A549 (cell line): ENCODE data around the gene CCDC187. TPM values are rescaled to one million over a fixed set of nuclear protein-coding genes. Genes with fewer than 3 reads are reported as not detected.
A peak's percentile ranks its signal among the peaks of the same experiment; 100 is the strongest.

ENCODE experiments used
- ATAC-seq, 2 experiments: fragments of 200-7000 bp in 1 of 2; fragments of >200 bp in 1 of 2; cut with Nextera tagmentation in 1 of 2; cut with Tn5 transposase in 1 of 2; 3 replicates each; pipeline versions ENCODE4 v1.8.0 to v1.9.1; 2018 to 2020; ENCODE audit warnings: mild to moderate bottlenecking in 1 of 2, moderate library complexity in 1 of 2
- CTCF ChIA-PET: fragments of 300-600 bp; sonication (Branson Sonifier 250); formaldehyde crosslinking; extraction: SDS; loops from one replicate; lab custom pipeline; 2021; ENCODE audit warnings: antibody characterized with exemption, inconsistent platforms; lab: Yijun Ruan, JAX
- POLR2A ChIA-PET: fragments of 350-600 bp; formaldehyde crosslinking; extraction: SDS; loops from one replicate; lab custom pipeline; 2021; ENCODE audit warnings: antibody characterized with exemption, inconsistent platforms; lab: Yijun Ruan, JAX
- DNase-seq, 2 experiments: peaks; one replicate each; pipeline versions ENCODE4 v3.0.0 to v3.0.0-alpha.2; 2011 to 2016; ENCODE audit warnings: low read depth in 1 of 2, low spot score in 1 of 2
- FAIRE-seq: peaks from 2 replicates; lab custom pipeline; 2011; peaks lifted over from hg19 to GRCh38; lab: Jason Lieb, UNC
- H3K27ac ChIP-seq, 2 experiments: fragments of >200 bp; sonication (Bioruptor Twin); formaldehyde crosslinking; 3 replicates each; pipeline ENCODE4 v1.5.1; 2016 to 2017
- H3K4me1 ChIP-seq: fragments of >200 bp; sonication (Bioruptor Twin); formaldehyde crosslinking; 3 replicates; pipeline ENCODE4 v1.6.1; 2016
- H3K4me2 ChIP-seq: fragments of >200 bp; sonication (Bioruptor Twin); formaldehyde crosslinking; 3 replicates; pipeline ENCODE4 v1.6.1; 2016
- H3K4me3 ChIP-seq: fragments of >200 bp; sonication (Bioruptor Twin); formaldehyde crosslinking; 3 replicates; pipeline ENCODE4 v1.5.1; 2016
- H3K9me3 ChIP-seq: fragments of >200 bp; sonication (Bioruptor Twin); formaldehyde crosslinking; 3 replicates; pipeline ENCODE4 v1.6.1; 2016
- ATOH8 ChIP-seq: fragments of 250-450 bp; sonication (Bioruptor Pico); IDR thresholded peaks from 2 replicates; pipeline ENCODE4 v1.5.0; 2020; ENCODE audit warnings: low read depth, mild to moderate bottlenecking, moderate library complexity
- BCL3 ChIP-seq: fragments of >200 bp; sonication (Bioruptor Twin); formaldehyde crosslinking; IDR thresholded peaks from 3 replicates; pipeline ENCODE4 v1.6.1; 2016
- E2F6 ChIP-seq: IDR thresholded peaks from 2 replicates; pipeline ENCODE4 v1.6.1; 2012; ENCODE audit warnings: low read depth, borderline replicate concordance
- FOSB ChIP-seq: fragments of 250-450 bp; sonication (Bioruptor Pico); IDR thresholded peaks from 2 replicates; pipeline ENCODE4 v1.5.0; 2020; ENCODE audit warnings: mild to moderate bottlenecking, moderate library complexity
- GATA3 ChIP-seq: IDR thresholded peaks from 2 replicates; pipeline ENCODE4 v1.6.1; 2012; ENCODE audit warnings: borderline replicate concordance
- MAFK ChIP-seq: fragments of 450-650 bp; IDR thresholded peaks from 2 replicates; pipeline ENCODE4 v1.6.1; 2014; ENCODE audit not compliant: partially characterized antibody
- MAZ ChIP-seq: fragments of 150-350 bp; IDR thresholded peaks from 2 replicates; pipeline ENCODE4 v1.6.1; 2014; ENCODE audit warnings: antibody characterized with exemption, low read depth, low read length, borderline replicate concordance
- RAD21 ChIP-seq, 2 experiments: fragments of >200 bp in 1 of 2; sonication (Bioruptor Twin) in 1 of 2; formaldehyde crosslinking in 1 of 2; IDR thresholded peaks in 1 of 2; conservative IDR thresholded peaks in 1 of 2; 2 replicates in 1 of 2; 3 replicates in 1 of 2; pipeline ENCODE4 v1.6.1; 2012 to 2018; ENCODE audit warnings: inconsistent platforms in 1 of 2
- REST ChIP-seq: fragments of 200-600 bp; sonication (generic); IDR thresholded peaks from 2 replicates; pipeline ENCODE4 v1.6.1; 2016; ENCODE audit warnings: antibody characterized with exemption, mild to moderate bottlenecking, moderate library complexity
- RNF2 ChIP-seq: fragments of 200-600 bp; sonication (generic); IDR thresholded peaks from 2 replicates; pipeline ENCODE4 v1.6.1; 2016; ENCODE audit warnings: low read depth, mild to moderate bottlenecking, antibody characterized with exemption, moderate library complexity, borderline replicate concordance
- SREBF2 ChIP-seq: fragments of 450-650 bp; IDR thresholded peaks from 2 replicates; pipeline ENCODE4 v1.6.1; 2014; ENCODE audit warnings: mild to moderate bottlenecking, moderate library complexity
- TP53 ChIP-seq: fragments of 250-450 bp; sonication (Bioruptor Pico); IDR thresholded peaks from 2 replicates; pipeline ENCODE4 v1.5.0; 2021; ENCODE audit warnings: mild to moderate bottlenecking, moderate library complexity
- USF2 ChIP-seq: fragments of 450-650 bp; IDR thresholded peaks from 2 replicates; pipeline ENCODE4 v1.6.1; 2014; ENCODE audit warnings: antibody characterized with exemption
- ZSCAN20 ChIP-seq: fragments of 250-450 bp; sonication (Bioruptor Pico); IDR thresholded peaks from 2 replicates; pipeline ENCODE4 v1.8.0; 2022; ENCODE audit warnings: mild to moderate bottlenecking, moderate library complexity
- WGBS: methylation state at CpG from one replicate; pipeline ENCODE4 v1.1.6; 2017; ENCODE audit errors: missing lambda C conversion rate; 5-methylcytosine and 5-hydroxymethylcytosine counted together
- polyA plus RNA-seq, 4 experiments: library from polyadenylated mRNA; depleted of rRNA in 3 of 4; stranded (reverse); fragments of >200 nt; fragmentation: RNase III in 1 of 4; extraction: RNeasy Plus Mini Kit Qiagen cat#74134 plus additional on column Dnase treatment in 1 of 4; gene quantifications; 2 replicates in 3 of 4; 3 replicates in 1 of 4; pipeline ENCODE4 v1.2.3, GENCODE V29; 2011 to 2017

Gene CCDC187
- polyA plus RNA-seq, 2 of the 4 experiments (the other 2 are of a cell fraction) = under 0.01 TPM; not detected in 1

- ChIA-PET POLR2A (no interaction called here), CTCF (interaction anchor here (0.6 to 3.2 kb wide), 7 partner anchors 9 to 602 kb away, joined by 3 to 9 read pairs (median 5); no protein-coding TSS in a partner anchor)
- FAIRE-seq (no peak), DNase-seq (no peak), ATAC-seq (0 out of 6 replicates have a peak, but pooled peaks of 1 of the 2 experiments have one; percentile 3)
- 84% methylated on average over 30 of the region's 70 CpGs for WGBS
- H3K4me2 ChIP-seq = no peak within 1 kb of the TSS
- TF ChIP-seq FOSB (CRISPR knock-in tag) (no peak), MAZ (no peak), REST (peak; percentile 77)
- no peak within 1 kb of the TSS for H3K27ac ChIP-seq
- no peak within 1 kb of the TSS for H3K4me3 ChIP-seq
- no peaks in the 10 kb centered on the region for H3K9me3 ChIP-seq
- H3K4me1 ChIP-seq = peaks cover 10% of the 10 kb centered on the region; the same call in 1 of the 3 replicates
Observed at GRCh38 chr9:136204838-136205706, 98.8 kb downstream of the CCDC187 start, which contains the start of gene LHX3. Gene LHX3, minus strand, starts transcription at chr9:136205128. Its CDS starts 116 bp downstream, at chr9:136205012.

- WGBS = 77% methylated on average over 23 of the region's 25 CpGs
- H3K4me1 ChIP-seq = peaks cover 10% of the 10 kb centered on the region; the same call in 1 of the 3 replicates
- FAIRE-seq (no peak), ATAC-seq (peak; percentile 5 to 26; a peak in 3 of 6 replicates), DNase-seq (no peak)
- no peak overlapping the region for H3K27ac ChIP-seq
- TF ChIP-seq GATA3 (no peak), E2F6 (no peak), ZSCAN20 (CRISPR knock-in tag) (no peak), RAD21 (conservative IDR thresholded peaks at IDR 0.05 in 1 of 2, IDR thresholded peaks at IDR 0.05 in 1 of 2) (no peak), ATOH8 (no peak), RNF2 (no peak), USF2 (no peak), SREBF2 (no peak), BCL3 (no peak), MAFK (no peak), TP53 (CRISPR knock-in tag) (no peak)
- H3K9me3 ChIP-seq = no peaks in the 10 kb centered on the region
- H3K4me2 ChIP-seq = no peak overlapping the region
- POLR2A ChIA-PET = no interaction called here
- CTCF ChIA-PET = interaction anchor here (1.2 to 3.2 kb wide), 4 partner anchors 11 to 32 kb away, joined by 4 to 8 read pairs (median 4); no protein-coding TSS in a partner anchor
- H3K4me3 ChIP-seq = no peak overlapping the region
Observed at GRCh38 chr9:136204145-136204805, 99.6 kb downstream of the CCDC187 start.
